Heart left ventricle (tissue), 16 donors: ENCODE results near the gene NCR1. TPM values are rescaled to one million over a fixed set of nuclear protein-coding genes. Genes with fewer than 3 reads are reported as not detected.

Experiments used
- ATAC-seq, 4 donors: fragments of 200-7000 bp; cut with Tn5 transposase; one replicate each; pipeline ENCODE4 v1.9.1; 2020 to 2022; ENCODE audit warnings: moderate library complexity in 4 of 4, mild to moderate bottlenecking in 3 of 4, moderate number of reproducible peaks in 1 of 4
- DNase-seq, 5 donors: peaks; one replicate each; pipeline ENCODE4 v3.0.0-alpha.2; 2020
- H3K27ac ChIP-seq, 12 donors: fragments of 200-600 bp; sonication (generic) in 4 of 12; one replicate each; pipeline versions ENCODE4 v1.5.0 to v1.8.0; 2016 to 2022; ENCODE audit warnings: mild to moderate bottlenecking in 2 of 12
- H3K27me3 ChIP-seq, 9 donors: fragments of 200-600 bp; sonication (generic) in 2 of 9; one replicate each; pipeline versions ENCODE4 v1.5.1 to v1.8.0; 2016 to 2022; ENCODE audit warnings: mild to moderate bottlenecking in 3 of 9
- H3K36me3 ChIP-seq, 9 donors: fragments of 200-600 bp; sonication (generic) in 2 of 9; one replicate each; pipeline versions ENCODE4 v1.5.0 to v1.8.0; 2018 to 2022; ENCODE audit warnings: mild to moderate bottlenecking in 2 of 9
- H3K4me1 ChIP-seq, 12 donors: fragments of 200-600 bp; sonication (generic) in 4 of 12; one replicate each; pipeline versions ENCODE4 v1.5.0 to v1.8.0; 2016 to 2022; ENCODE audit warnings: mild to moderate bottlenecking in 3 of 12
- H3K4me3 ChIP-seq, 12 donors: fragments of 200-600 bp; sonication (generic) in 4 of 12; one replicate each; pipeline versions ENCODE4 v1.5.0 to v1.8.0; 2017 to 2022; ENCODE audit warnings: mild to moderate bottlenecking in 9 of 12, moderate library complexity in 4 of 12
- H3K9me3 ChIP-seq, 12 donors: fragments of 200-600 bp; sonication (generic) in 4 of 12; one replicate each; pipeline versions ENCODE4 v1.5.0 to v1.8.0; 2016 to 2022; ENCODE audit warnings: mild to moderate bottlenecking in 1 of 12
- POLR2A ChIP-seq, 2 donors: fragments of 450-650 bp; IDR thresholded peaks; one replicate each; pipeline ENCODE4 v1.6.1; 2017; ENCODE audit warnings: antibody characterized with exemption in 2 of 2, mild to moderate bottlenecking in 2 of 2, moderate library complexity in 2 of 2
- WGBS, 4 donors: extraction: QIAGEN DNeasy Blood & Tissue Kit in 2 of 4; methylation state at CpG; one replicate each; pipeline versions ENCODE4 v1.1.5 to v1.1.7; 2013 to 2018; 5-methylcytosine and 5-hydroxymethylcytosine counted together
- intact Hi-C, 10 donors: fragments of 100-400 bp; cut with DNase I; formaldehyde crosslinking; loops; one replicate each; pipeline versions ENCODE4 v1.11.1 to v1.14.2; 2022
- polyA plus RNA-seq, 2 donors: library from polyadenylated mRNA; stranded (reverse); fragments of 200-250 nt; gene quantifications; one replicate each; pipeline ENCODE4 v1.2.3, GENCODE V29; 2013
- total RNA-seq, 9 donors: library from RNA; depleted of rRNA in 2 of 9; stranded (reverse); fragments of >200 nt in 2 of 9; fragmentation: NEBNext Ultra II Directional in 3 of 9; extraction: Animal tissue kit (Norgen Biotek cat#: 25700) in 3 of 9; gene quantifications; one replicate each; pipeline versions ENCODE4 v1.1.0 to v1.2.4, GENCODE V29; 2016 to 2023
- TF ChIP-seq, protein P1 (sequence below), 12 donors: fragments of 200-600 bp; sonication (generic) in 4 of 12; IDR thresholded peaks; one replicate each; pipeline versions ENCODE4 v1.5.0 to v1.8.0; 2018 to 2022; ENCODE audit warnings: antibody characterized with exemption in 12 of 12, mild to moderate bottlenecking in 5 of 12
- donor health status: ischemic (EF 13 %, LVEDD 7.1; RV severe dilation, severe dysfunction).
- donor health status: healthy with polysubstance abuse.
- donor health status: DM: no; HTN: yes; CAD: no.
- donor health status: DM: no; HTN: no; CAD: no.
- donor health status: ischemic (EF 25% LVEDD 6.9; RV normal size, moderate dysfunction).
- donor health status: ischemic (EF 25% LVEDD 5.7; RV mildly dilated, moderate dysfunction).
- donor health status: healthy.
- donor health status: DM: yes; HTN: yes; CAD: no.
- donor health status: ischemic (EF 35%, LVEDD 5.7; RV mildly dilated, moderate dysfunction).
- donor health status: nonischemic (EF 11% LVEDD 7.7; RV severe dilation, severe dysfunction).
- donor health status: DM: yes; HTN: yes; CAD: no.
- donor health status: PGD.
- donor health status: ischemic (EF 29% LVEDD 5.4; RV normal size, mild dysfunction).
- donor health status: nonischemic (EF 23%, LVEDD 6.1; RV moderate dilation, normal function).

Gene NCR1
- total and polyA plus RNA-seq, 11 donors = 0.33 to 1.2 TPM; not detected in 9

DNA sequence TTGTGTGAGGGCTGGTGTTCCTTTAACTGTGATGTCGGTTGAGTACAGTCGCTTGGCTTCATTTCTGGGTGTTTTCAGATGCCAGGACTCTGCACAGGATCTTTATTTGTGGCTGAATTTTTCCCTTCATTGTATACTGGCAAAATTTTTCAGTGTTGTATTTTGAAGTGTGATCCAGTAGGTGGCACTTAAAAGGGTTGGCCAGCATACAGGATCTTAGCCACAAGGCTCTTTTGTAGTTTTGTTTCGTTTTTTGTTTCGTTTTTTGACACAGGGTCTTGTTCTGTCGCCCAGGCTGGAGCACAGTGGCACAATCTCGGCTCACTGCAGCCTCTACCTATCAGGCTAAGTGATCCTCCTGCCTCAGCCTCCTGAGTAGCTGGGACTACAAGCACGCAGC lies 23.2 kb upstream of the NCR1 start:
- no peak overlapping the region for H3K4me3 ChIP-seq
- H3K4me1 ChIP-seq = no peaks in the 10 kb centered on the region
- peaks cover 0 to 60% (median 9%) of the 10 kb centered on the region in 9 donors for H3K27me3 ChIP-seq
- ATAC-seq = no peak
- H3K27ac ChIP-seq = no peak overlapping the region
- 67 to 76% (median 71%) methylated on average over 7 of the region's 7 CpGs for WGBS, 4 donors
- intact Hi-C loops = loop anchor here in 1 of 10 donors (5.0 kb wide), 1 partner anchor 620 kb away; no protein-coding TSS in a partner anchor
- H3K36me3 ChIP-seq = no peaks in the 10 kb centered on the region
- DNase-seq = no peak
- TF ChIP-seq POLR2A (IDR thresholded peaks at IDR 0.05) = no peak
- TF ChIP-seq, protein P1, sequence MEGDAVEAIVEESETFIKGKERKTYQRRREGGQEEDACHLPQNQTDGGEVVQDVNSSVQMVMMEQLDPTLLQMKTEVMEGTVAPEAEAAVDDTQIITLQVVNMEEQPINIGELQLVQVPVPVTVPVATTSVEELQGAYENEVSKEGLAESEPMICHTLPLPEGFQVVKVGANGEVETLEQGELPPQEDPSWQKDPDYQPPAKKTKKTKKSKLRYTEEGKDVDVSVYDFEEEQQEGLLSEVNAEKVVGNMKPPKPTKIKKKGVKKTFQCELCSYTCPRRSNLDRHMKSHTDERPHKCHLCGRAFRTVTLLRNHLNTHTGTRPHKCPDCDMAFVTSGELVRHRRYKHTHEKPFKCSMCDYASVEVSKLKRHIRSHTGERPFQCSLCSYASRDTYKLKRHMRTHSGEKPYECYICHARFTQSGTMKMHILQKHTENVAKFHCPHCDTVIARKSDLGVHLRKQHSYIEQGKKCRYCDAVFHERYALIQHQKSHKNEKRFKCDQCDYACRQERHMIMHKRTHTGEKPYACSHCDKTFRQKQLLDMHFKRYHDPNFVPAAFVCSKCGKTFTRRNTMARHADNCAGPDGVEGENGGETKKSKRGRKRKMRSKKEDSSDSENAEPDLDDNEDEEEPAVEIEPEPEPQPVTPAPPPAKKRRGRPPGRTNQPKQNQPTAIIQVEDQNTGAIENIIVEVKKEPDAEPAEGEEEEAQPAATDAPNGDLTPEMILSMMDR (IDR thresholded peaks at IDR 0.05) = no peak
- no peaks in the 10 kb centered on the region for H3K9me3 ChIP-seq

DNA sequence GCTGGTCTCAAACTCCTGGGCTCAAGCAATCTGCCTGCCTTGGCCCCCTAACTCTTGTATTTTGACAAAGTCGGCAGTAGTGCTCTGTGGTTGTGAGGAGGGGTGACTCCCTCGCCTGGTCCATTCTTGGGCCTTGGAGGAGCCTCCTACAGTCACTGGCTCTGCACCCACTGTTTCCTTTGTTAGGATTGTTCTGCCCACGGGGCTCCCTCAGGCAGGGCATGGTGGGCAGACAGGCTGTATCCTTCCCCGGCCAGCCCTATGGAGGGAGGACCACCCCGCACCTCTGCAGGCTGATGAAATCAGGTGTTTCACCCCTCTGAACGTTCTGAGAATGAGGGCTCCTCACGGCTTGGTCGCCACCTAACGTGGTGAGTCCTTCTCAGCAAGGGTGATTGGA lies 22.7 kb upstream of the NCR1 start:
- Histone ChIP-seq H3K4me3 (no peak overlapping the region), H3K4me1 (no peaks in the 10 kb centered on the region), H3K27me3 (peaks cover 0 to 65% (median 9%) of the 10 kb centered on the region in 9 donors), H3K9me3 (no peaks in the 10 kb centered on the region), H3K27ac (no peak overlapping the region), H3K36me3 (no peaks in the 10 kb centered on the region)
- TF ChIP-seq, protein P1 (IDR thresholded peaks at IDR 0.05) = no peak
- TF ChIP-seq POLR2A (IDR thresholded peaks at IDR 0.05) = no peak
- no peak for ATAC-seq
- no peak for DNase-seq
- intact Hi-C loops = loop anchor here in 1 of 10 donors (5.0 kb wide), 1 partner anchor 619 kb away; no protein-coding TSS in a partner anchor
- WGBS, 4 donors = 76 to 80% (median 78%) methylated on average over 6 to 9 of the region's 9 CpGs

DNA sequence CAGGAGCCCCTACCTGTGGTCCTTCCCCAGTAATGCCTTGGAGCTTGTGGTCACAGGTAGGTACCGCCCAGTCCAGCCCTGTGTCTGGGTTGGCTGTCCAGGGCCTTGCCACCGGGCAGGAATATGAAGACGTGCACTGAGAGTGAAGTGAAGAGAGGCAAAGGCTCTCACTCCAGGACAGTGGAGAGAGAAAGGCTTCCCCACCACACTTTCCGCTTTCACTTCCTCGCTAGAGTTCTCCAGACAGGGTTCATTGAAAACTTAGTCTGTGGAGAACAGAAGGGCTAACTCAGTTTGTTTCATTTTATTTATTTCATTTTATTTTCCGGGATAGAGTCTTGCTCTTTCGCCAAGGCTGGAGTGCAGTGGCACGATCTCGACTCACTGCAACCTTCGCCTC lies 17.7 kb upstream of the NCR1 start:
- peaks cover 0 to 36% (median 0%) of the 10 kb centered on the region in 9 donors for H3K27me3 ChIP-seq

DNA sequence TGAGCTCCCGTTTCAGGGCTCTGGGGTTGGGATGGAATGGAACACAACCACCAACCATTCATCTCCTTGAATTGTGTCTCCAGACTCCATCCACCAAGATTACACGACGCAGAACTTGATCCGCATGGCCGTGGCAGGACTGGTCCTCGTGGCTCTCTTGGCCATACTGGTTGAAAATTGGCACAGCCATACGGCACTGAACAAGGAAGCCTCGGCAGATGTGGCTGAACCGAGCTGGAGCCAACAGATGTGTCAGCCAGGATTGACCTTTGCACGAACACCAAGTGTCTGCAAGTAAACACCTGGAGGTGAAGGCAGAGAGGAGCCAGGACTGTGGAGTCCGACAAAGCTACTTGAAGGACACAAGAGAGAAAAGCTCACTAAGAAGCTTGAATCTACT lies 16.4 kb upstream of the NCR1 start:
- Histone ChIP-seq H3K36me3 (no peaks in the 10 kb centered on the region), H3K27ac (no peak overlapping the region), H3K4me3 (no peak overlapping the region), H3K4me1 (no peaks in the 10 kb centered on the region), H3K27me3 (peaks cover 0 to 24% (median 0%) of the 10 kb centered on the region in 9 donors), H3K9me3 (no peaks in the 10 kb centered on the region)
- TF ChIP-seq, protein P1 (IDR thresholded peaks at IDR 0.05) = no peak
- no peak for TF ChIP-seq POLR2A (IDR thresholded peaks at IDR 0.05)
- 80 to 85% (median 82%) methylated on average over 11 of the region's 11 CpGs for WGBS, 4 donors
- DNase-seq = no peak
- intact Hi-C loops = no loop called here
- ATAC-seq = no peak

More for the DNA sequence above, 17.7 kb upstream of the NCR1 start:
- Histone ChIP-seq H3K4me3 (no peak overlapping the region), H3K4me1 (no peaks in the 10 kb centered on the region), H3K9me3 (no peaks in the 10 kb centered on the region), H3K27ac (no peak overlapping the region), H3K36me3 (no peaks in the 10 kb centered on the region)
- intact Hi-C loops = no loop called here
- ATAC-seq (no peak), DNase-seq (no peak)
- TF ChIP-seq, protein P1 (IDR thresholded peaks at IDR 0.05) = no peak
- TF ChIP-seq POLR2A (IDR thresholded peaks at IDR 0.05) = no peak
- 88 to 91% (median 89%) methylated on average over 10 of the region's 10 CpGs for WGBS, 4 donors
